CD4-positive, alpha-beta T cell treated with Interferon gamma for 1 hour (primary cell): ENCODE data around the gene EPHA2.

Source experiments
- DNase-seq: peaks from one replicate; pipeline ENCODE4 v3.0.0-alpha.2; 2020

The EPHA2 gene

GRCh38 chr1:16088996-16089395, 66.9 kb downstream of the EPHA2 start:
- no peak for DNase-seq

GRCh38 chr1:16088351-16088911, 67.4 kb downstream of the EPHA2 start:
- DNase-seq = no peak

GRCh38 chr1:16087733-16088132, 68.1 kb downstream of the EPHA2 start:
- no peak for DNase-seq

- no peak for DNase-seq
Observed at GRCh38 chr1:16085522-16085921, 70.3 kb downstream of the EPHA2 start.

- DNase-seq = no peak
Observed at GRCh38 chr1:16083486-16083885, 72.4 kb downstream of the EPHA2 start.

- DNase-seq = peak; percentile 37
Observed at GRCh38 chr1:16082283-16083038, 73.4 kb downstream of the EPHA2 start.

GRCh38 chr1:16081636-16082035, 74.2 kb downstream of the EPHA2 start:
- DNase-seq = no peak

GRCh38 chr1:16080422-16081150, 75.3 kb downstream of the EPHA2 start:
- no peak for DNase-seq

- DNase-seq = peak; percentile 64
Observed at GRCh38 chr1:16078925-16079656, 76.8 kb downstream of the EPHA2 start.

GRCh38 chr1:16077406-16078245, 78.2 kb downstream of the EPHA2 start:
- no peak for DNase-seq

- DNase-seq = no peak
Observed at GRCh38 chr1:16076865-16077238, 79.0 kb downstream of the EPHA2 start.

- DNase-seq = no peak
Observed at GRCh38 chr1:16076031-16076864, 79.6 kb downstream of the EPHA2 start.

GRCh38 chr1:16075337-16076030, 80.4 kb downstream of the EPHA2 start:
- no peak for DNase-seq
